IPS DF 6.9 (cell line): ENCODE data around the gene KPNB1.

ENCODE experiments used
- DNase-seq: peaks from one replicate; pipeline ENCODE4 v3.0.0-alpha.2; 2013; ENCODE audit warnings: low read depth, low spot score
- H3K27ac ChIP-seq: one replicate; pipeline ENCODE4 v1.5.1; 2013; ENCODE audit warnings: low read length, control low read depth
- H3K27me3 ChIP-seq: 2 replicates; pipeline ENCODE4 v1.6.1; 2013; ENCODE audit warnings: mild to moderate bottlenecking, low read length; ENCODE audit not compliant: control insufficient read depth, insufficient read depth
- H3K36me3 ChIP-seq: 2 replicates; pipeline ENCODE4 v1.6.1; 2013; ENCODE audit warnings: low read length; ENCODE audit not compliant: control insufficient read depth, insufficient read depth
- H3K4me1 ChIP-seq: 2 replicates; pipeline ENCODE4 v1.6.1; 2013; ENCODE audit warnings: low read length; ENCODE audit not compliant: control insufficient read depth, insufficient read depth
- H3K4me3 ChIP-seq: 2 replicates; pipeline ENCODE4 v1.5.1; 2013; ENCODE audit warnings: mild to moderate bottlenecking, low read length
- H3K9me3 ChIP-seq: 2 replicates; pipeline ENCODE4 v1.6.1; 2013; ENCODE audit warnings: low read length, inconsistent platforms; ENCODE audit not compliant: control insufficient read depth, insufficient read depth
- WGBS: extraction: QIAGEN DNeasy Blood & Tissue Kit; methylation state at CpG from one replicate; pipeline ENCODE4 v1.1.7; 2013; ENCODE audit warnings: mixed read lengths, missing lambda C conversion rate; ENCODE audit not compliant: insufficient read length, insufficient coverage; 5-methylcytosine and 5-hydroxymethylcytosine counted together

KPNB1 gene

DNA sequence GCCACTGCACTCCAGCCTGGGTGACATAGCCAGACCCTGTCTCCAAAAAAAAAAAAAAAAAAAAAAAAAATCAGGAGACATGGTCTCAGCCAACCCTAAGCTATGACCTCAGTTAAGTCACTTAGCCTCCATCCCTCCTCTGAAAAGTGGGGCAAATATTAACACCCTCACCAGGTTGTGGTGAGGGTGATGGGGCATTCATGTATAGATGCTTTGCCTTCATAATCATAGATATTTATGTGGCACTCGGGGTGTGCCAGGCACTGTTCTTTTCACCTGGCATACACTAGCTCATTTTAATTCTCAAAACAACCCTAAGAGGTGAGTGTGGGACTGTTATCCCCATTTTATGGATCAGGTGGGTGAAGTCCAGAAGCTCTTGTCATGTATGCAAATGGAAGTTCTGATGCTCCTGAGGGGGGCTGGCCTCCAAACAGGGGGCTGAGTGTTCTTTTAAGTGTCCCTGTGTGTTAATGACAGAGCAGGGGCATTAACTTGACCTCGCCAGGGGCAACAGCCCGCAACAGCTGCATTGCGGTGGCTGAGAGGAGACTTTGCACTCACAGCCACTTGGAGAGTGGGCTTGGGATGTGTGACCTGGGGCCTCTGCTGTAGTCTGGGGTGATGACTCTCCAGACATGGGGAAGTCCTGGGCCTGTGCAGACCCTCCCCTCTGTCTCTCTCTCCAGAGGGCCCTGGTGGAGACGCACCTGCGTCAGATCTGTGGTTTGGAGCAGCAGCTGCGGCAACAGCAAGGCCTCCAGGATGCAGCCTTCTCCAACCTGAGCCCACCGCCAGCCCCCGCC, 48.4 kb downstream of the KPNB1 start:
- H3K36me3 ChIP-seq: 0 out of 2 replicates have a peak, but pooled peaks cover 2% of the 10 kb centered on the region
- no peaks in the 10 kb centered on the region for H3K27me3 ChIP-seq
- no peak for DNase-seq
- no peaks in the 10 kb centered on the region for H3K9me3 ChIP-seq
- WGBS: no CpG with 5 or more reads among the region's 9 CpGs
- H3K4me3 ChIP-seq: no peak overlapping the region
- H3K4me1 ChIP-seq: peaks cover 2% of the 10 kb centered on the region; the same call in 1 of the 2 replicates
- no peak overlapping the region for H3K27ac ChIP-seq

DNA sequence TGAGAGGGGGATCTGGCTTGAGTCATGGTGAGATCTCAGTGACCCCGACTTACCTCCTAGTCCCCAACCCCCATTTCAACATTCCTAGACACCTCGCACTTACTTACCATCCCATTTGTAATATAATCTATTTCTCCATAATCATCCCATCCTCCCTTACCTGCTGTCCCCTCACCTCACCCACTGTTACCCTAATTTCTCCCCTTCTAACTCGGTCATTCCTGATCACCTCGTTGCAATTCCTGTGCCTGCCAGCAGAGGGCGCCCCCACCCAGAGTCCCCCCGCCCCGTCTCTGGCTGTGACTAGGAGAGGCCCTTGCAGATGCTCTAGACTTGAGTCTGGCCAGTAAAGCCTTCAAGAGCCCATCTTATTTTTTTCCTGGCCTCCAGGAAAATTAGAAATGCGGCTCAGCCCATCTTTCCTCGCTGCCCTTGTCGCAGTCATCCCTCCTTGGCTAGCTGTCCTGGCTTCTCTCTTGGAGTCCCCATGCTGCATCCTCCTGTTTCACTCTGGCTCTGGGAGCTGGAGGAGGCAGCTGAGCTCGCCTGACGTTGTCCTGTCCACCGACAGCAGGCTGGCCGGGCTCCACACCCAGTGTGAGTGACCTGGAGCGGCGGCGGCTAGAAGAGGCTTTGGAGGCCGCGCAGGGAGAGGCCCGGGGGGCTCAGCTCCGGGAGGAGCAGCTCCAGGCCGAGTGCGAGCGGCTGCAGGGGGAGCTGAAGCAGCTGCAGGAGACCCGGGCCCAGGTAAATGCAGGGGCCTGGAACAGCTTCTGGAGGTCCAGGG, 49.2 kb downstream of the KPNB1 start:
- no peak for DNase-seq
- Histone ChIP-seq H3K4me1 (no peaks in the 10 kb centered on the region), H3K27me3 (no peaks in the 10 kb centered on the region), H3K36me3 (0 out of 2 replicates have a peak, but pooled peaks cover 2% of the 10 kb centered on the region), H3K9me3 (no peaks in the 10 kb centered on the region), H3K27ac (no peak overlapping the region), H3K4me3 (no peak overlapping the region)
- WGBS: 100% methylated on average over 1 of the region's 25 CpGs

DNA sequence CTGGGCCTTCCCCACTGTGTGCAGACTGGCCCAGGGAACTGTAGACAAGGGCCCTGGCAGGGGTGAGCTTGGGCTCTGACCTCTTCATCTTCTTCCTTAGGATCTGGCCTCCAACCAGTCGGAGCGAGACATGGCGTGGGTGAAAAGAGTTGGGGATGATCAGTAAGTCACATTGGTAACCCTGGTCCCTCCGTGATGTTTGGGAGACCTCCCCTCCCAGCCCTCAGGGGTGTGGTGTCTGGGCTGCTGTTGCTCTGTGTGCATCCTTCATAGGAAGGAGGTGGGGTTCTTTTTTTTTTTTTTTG, 49.8 kb downstream of the KPNB1 start:
- no peaks in the 10 kb centered on the region for H3K27me3 ChIP-seq
- H3K4me1 ChIP-seq: no peaks in the 10 kb centered on the region
- WGBS: no CpG with 5 or more reads among the region's 4 CpGs
- H3K36me3 ChIP-seq: 0 out of 2 replicates have a peak, but pooled peaks cover 2% of the 10 kb centered on the region
- H3K9me3 ChIP-seq: no peaks in the 10 kb centered on the region
- DNase-seq: no peak
- H3K27ac ChIP-seq: no peak overlapping the region
- no peak overlapping the region for H3K4me3 ChIP-seq

DNA sequence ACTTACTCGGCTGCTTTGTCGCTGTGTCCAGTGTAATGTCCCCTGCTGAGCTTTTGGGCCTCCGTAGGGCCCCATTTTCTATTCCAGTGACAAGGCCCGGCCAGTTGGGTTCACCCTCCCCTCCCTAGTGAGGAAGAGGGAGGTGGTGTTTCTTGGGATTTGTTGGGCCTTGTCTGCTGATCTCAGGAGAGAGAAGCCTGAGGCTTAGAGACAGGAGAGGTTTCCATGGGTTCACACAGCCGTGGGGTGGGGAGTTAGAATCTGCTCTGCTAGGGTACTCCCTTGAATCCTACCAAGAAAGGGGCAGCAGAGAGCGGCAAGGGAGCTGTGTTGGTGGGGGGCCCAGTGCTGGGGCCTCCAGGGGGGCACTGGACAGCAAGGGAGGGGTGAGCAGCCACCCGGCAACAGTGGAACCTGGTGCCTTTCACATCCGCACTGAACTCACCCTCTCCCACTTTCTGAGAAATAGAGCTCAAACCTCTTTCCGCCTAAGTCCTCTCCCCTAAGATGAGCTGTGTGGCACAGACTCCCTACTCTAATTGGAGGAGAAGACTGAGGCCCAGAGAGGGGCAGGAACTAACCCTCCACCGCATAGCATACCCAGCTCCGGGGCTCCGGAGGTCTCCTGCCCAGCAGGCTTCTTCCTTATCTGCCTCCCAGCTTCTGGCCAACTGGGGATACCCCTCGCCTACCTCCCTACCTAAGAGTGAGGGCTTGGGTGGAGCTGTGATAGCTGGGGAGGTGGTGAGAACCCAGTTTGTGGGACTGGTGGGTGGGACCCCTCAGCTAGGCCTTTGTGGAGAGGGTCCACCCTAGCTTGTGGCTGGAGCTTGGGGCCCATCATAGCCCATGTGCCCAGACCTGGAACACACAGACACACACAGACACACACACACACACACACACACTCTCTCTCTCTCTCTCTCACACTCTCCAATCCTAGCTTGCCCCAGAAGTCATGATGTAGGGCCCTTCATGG, 51.0 kb downstream of the KPNB1 start:
- H3K27ac ChIP-seq: no peak overlapping the region
- no peak overlapping the region for H3K4me3 ChIP-seq

DNA sequence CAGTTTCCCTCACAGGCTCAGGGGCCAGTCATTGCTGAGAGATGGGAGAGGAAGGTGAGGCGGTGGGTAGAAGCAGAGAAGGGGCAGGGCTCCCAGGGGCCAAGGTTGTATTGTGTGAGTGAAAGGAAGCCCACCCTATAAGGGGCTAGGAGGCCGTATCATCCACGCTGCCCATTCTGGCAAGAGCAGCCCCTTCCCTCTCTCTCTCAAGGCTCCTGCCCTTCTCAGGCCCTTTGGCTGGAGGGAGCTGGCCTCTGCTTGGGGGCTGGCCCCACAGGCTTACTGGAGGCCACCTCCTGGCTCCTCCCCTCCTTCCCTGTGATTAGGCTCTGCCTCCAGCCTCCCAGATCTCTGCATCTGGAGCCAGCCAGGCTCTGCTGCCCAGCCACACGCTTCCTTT, 51.9 kb downstream of the KPNB1 start:
- Histone ChIP-seq H3K27ac (no peak overlapping the region), H3K4me3 (no peak overlapping the region), H3K9me3 (no peaks in the 10 kb centered on the region), H3K4me1 (no peaks in the 10 kb centered on the region), H3K27me3 (no peaks in the 10 kb centered on the region), H3K36me3 (0 out of 2 replicates have a peak, but pooled peaks cover 2% of the 10 kb centered on the region)
- no CpG with 5 or more reads among the region's 4 CpGs for WGBS
- DNase-seq: no peak

More for the DNA sequence above, 51.0 kb downstream of the KPNB1 start:
- no peaks in the 10 kb centered on the region for H3K4me1 ChIP-seq
- H3K36me3 ChIP-seq: 0 out of 2 replicates have a peak, but pooled peaks cover 2% of the 10 kb centered on the region
- no peak for DNase-seq
- H3K27me3 ChIP-seq: no peaks in the 10 kb centered on the region
- no peaks in the 10 kb centered on the region for H3K9me3 ChIP-seq
- no CpG with 5 or more reads among the region's 13 CpGs for WGBS

DNA sequence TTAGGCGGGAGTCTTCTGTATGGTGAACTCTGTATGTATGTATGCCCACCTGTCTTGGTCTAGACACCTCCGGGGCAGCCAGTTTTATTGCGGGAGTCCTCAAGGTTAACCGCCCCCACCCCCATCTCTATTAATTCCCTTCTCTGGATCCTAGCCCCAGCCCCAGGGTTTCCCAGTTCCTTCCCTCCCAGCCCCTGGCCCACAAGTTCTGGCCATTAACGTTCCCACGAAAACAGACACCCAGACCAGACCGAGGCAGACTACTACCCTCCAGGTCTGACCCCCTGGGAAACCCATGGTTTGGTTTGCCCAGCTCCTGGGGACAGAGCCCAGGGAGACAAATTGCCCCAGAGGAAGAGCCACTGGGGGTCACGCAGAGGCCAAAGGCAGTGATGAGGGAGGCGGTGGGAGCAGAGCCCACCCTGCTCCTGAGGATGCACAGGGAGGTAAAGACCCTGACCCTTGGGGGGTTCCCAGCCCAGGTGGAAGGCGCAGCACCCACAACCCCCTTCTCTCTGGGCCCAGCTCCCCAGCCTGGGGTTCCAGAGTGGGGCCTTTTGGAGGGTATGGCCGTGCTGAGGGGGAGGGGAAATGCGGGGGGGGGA, 52.8 kb downstream of the KPNB1 start:
- Histone ChIP-seq H3K36me3 (0 out of 2 replicates have a peak, but pooled peaks cover 2% of the 10 kb centered on the region), H3K27ac (no peak overlapping the region), H3K27me3 (no peaks in the 10 kb centered on the region), H3K9me3 (no peaks in the 10 kb centered on the region), H3K4me1 (no peaks in the 10 kb centered on the region), H3K4me3 (no peak overlapping the region)
- no peak for DNase-seq
- WGBS: no CpG with 5 or more reads among the region's 12 CpGs

DNA sequence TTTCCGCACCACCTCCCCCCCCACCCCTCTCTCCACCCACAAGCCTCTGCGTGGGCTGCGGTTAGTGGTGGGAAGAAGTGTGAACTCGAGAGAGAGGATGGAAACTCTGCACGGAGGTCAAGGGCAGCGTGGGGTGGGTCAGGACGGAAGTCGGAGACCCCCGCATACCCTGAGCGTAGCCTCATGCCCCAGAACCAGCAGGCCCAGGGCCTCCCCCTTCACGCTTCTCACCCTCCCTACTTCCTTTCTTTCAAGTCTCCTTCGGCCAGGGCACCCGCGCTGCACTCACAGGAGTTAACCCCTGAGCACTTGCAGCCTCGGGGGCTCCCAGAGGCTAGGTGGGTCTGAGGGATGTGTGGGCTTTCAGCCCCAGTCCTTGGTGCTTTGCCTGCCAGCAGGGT, 53.5 kb downstream of the KPNB1 start:
- Histone ChIP-seq H3K9me3 (no peaks in the 10 kb centered on the region), H3K4me3 (no peak overlapping the region), H3K27ac (no peak overlapping the region), H3K27me3 (no peaks in the 10 kb centered on the region), H3K36me3 (0 out of 2 replicates have a peak, but pooled peaks cover 2% of the 10 kb centered on the region), H3K4me1 (no peaks in the 10 kb centered on the region)
- no CpG with 5 or more reads among the region's 15 CpGs for WGBS
- DNase-seq: no peak

DNA sequence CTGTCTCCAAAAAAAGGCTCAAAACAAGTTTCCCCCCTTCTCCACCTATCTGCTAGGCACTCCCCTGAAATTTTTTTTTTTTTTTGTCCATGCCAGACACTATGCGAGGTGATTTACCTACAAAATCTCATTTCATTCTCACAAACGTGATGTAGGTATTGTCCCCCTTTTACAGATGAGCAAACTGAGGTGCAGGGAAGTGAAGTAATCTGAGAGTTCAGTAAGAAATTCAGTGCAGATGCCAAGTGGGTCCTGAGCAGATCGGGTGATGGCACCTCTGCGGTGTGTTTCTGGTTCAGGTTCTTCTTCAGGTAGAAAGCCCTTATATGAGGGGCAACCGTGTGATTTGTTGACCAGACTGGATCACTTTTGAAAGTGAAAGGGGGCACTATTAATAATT, 54.0 kb downstream of the KPNB1 start:
- no peaks in the 10 kb centered on the region for H3K9me3 ChIP-seq
- no peak overlapping the region for H3K4me3 ChIP-seq
- no CpG with 5 or more reads among the region's 5 CpGs for WGBS
- no peak for DNase-seq
- H3K4me1 ChIP-seq: no peaks in the 10 kb centered on the region
- 0 out of 2 replicates have a peak, but pooled peaks cover 2% of the 10 kb centered on the region for H3K36me3 ChIP-seq
- H3K27ac ChIP-seq: no peak overlapping the region
- H3K27me3 ChIP-seq: no peaks in the 10 kb centered on the region

DNA sequence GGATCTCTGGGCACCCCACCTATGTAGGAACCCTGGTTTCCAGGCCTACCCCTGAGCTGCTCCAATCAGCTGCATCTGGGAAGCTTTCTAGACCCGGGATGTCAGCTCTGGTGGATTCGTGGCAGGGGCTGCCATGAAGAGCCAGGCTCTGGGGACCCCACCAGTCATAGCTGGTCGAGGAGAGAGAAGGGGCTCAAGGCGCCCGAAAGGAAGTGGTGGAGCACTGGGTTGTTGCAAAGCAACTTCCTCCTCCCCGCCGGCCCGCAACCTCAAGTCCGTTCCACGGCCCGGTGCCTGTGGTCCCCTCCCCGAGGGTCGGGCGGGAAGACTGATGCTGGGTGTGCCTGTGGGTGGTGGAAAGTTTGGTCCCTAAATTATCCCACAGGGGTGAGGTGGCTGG, 54.4 kb downstream of the KPNB1 start:
- Histone ChIP-seq H3K4me1 (no peaks in the 10 kb centered on the region), H3K9me3 (no peaks in the 10 kb centered on the region), H3K4me3 (no peak overlapping the region), H3K27ac (no peak overlapping the region), H3K36me3 (peaks cover under 1% of the 10 kb centered on the region; the same call in 1 of the 2 replicates), H3K27me3 (no peaks in the 10 kb centered on the region)
- DNase-seq: no peak
- no CpG with 5 or more reads among the region's 14 CpGs for WGBS
